CMK (cell line): ENCODE data around the gene DNASE1L2.

Source experiments
- DNase-seq: peaks from one replicate; pipeline ENCODE4 v3.0.0-alpha.2; 2010; ENCODE audit warnings: low read depth

Gene DNASE1L2, protein sequence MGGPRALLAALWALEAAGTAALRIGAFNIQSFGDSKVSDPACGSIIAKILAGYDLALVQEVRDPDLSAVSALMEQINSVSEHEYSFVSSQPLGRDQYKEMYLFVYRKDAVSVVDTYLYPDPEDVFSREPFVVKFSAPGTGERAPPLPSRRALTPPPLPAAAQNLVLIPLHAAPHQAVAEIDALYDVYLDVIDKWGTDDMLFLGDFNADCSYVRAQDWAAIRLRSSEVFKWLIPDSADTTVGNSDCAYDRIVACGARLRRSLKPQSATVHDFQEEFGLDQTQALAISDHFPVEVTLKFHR

DNA sequence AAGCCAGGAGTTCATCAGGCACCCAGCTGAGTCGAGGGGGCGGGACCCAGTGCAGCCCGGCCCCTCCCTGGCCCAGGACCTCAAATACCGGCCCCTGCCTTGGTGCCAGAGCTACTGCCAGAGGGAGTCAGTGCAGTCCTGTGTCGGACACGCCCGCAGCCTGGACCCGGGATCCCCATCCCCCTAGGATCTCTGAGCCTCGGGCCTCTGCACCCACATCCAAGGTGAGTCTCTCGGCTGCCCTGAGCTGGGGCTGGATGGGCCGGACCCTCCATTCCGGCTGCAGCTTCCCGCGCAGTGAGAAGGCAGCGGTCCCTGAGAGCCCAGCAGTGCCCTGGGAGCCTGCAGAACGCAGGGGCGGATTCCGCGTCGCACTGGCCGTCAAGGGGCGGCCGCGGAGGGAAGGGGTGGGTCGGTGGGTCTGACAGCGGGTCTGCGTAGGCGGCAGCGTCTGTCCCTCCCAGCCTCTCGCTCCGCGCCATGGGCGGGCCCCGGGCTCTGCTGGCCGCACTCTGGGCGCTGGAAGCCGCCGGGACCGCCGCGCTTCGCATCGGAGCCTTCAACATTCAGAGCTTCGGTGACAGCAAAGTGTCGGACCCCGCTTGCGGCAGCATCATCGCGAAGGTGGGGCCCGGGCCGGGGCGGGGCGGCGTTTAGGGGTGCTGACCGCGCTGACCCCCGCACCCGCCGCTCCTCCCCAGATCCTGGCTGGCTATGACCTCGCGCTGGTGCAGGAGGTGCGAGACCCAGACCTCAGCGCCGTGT, at the start of gene DNASE1L2:
Gene DNASE1L2 (plus strand): TSS at position 108 of the 765 bp plus-strand sequence. CDS start 373 bp downstream, at position 481.
- no peak for DNase-seq

- no peak for DNase-seq
These were observed 49.7 kb upstream of the DNASE1L2 start for GRCh38 chr16:2186505-2186904.

DNA sequence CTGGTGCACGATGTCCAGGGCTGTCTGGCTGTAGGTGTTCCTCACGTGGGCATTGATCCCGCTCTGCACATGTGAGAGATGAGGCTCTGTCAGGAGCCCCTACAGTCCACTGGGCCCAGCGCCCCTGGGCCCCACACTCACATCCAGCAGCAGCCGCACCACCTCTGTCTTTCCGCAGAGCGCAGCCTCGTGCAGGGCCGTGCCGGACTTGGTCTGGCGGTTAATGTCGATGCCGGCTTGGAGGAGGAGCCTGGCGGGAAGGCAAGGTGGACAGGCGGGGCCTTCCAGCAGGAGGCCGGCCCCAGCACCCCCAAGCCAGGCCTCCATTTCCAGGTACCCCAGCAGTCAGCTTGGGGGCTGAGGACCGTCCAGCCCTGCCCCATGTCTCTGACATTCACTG, 49.0 kb upstream of the DNASE1L2 start:
- no peak for DNase-seq

- no peak for DNase-seq
These were observed 47.8 kb upstream of the DNASE1L2 start for GRCh38 chr16:2188395-2188794.

DNA sequence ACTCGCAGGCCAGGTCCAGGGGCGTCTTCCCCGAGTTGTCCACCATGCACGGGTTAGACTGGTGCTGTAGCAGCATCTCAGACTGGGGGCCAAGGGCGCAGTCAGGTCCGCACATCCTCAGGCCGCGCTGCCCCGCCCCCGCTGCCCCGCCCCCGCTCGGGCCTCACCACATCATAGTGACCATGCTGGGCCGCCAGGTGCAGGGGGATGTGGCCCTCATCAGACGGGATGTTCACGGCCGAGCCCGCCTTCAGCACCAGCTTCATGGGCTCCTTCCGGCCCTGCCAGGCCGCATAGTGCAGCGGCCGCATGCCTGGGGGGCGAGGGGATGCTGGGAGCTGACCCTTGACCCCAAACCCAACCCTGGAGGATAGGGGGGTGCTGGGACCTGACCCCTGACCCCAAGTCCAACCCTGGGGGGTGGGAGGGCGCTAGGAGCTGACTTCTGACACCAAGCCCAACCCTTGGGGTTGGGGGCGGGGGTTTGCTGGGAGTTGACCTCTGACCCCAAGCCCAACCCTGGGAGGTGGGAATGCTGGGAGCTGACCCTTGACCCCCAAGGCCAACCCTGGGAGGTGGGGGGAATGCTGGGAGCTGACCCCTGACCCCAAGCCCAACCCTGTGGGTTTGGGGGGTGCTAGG, 46.9 kb upstream of the DNASE1L2 start:
- no peak for DNase-seq

DNA sequence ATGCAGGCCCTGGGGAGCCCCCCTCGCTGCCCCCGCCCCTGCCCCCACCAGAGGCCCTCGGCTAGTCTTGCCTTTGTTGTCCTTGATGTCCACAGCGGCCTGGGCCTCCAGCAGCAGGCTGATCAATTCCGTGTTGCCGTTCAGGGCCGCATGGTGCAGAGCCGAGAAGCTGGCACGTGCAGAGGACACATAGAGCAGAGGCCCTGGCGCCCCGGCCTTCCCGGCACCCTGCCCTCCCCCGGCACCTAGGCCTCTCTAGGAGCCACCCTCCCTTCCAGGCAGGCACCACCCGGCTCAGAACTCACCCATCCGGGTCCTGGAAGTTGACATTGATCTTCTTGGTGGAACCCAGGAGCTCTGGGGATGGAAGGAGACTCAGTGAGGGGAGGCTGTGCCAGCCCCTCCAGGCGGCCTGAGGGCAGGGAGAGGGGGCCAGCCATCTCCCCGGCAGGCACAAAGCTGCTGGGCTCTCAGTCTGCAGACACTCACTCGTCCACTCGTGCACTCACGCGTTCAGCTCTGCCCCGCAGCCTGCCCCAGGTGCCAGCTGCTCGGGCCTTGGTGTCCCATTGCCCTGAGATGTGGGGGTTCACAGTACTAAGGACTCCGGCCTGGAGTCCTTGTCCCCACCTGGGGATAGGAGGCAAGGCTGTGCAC, 46.1 kb upstream of the DNASE1L2 start:
- no peak for DNase-seq

- DNase-seq = no peak
These were observed 45.4 kb upstream of the DNASE1L2 start for GRCh38 chr16:2190659-2191445.

DNA sequence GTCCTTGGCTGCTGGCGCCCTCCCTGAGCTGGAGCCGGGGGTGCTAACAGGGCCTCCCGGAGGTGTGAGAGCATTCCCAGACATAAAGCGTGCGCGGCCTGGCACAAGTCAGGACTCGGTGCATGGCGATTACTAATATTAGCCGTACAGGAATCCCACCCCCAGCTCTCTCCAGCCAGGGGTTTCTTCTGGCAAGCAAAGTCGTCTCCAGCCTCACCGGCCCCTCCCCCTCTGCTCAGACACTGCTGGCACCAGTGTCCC, 44.9 kb upstream of the DNASE1L2 start:
- no peak for DNase-seq

- DNase-seq = no peak
These were observed 41.9 kb upstream of the DNASE1L2 start for GRCh38 chr16:2194166-2194834.

- DNase-seq = no peak
These were observed 41.4 kb upstream of the DNASE1L2 start for GRCh38 chr16:2194852-2195321.

GRCh38 chr16:2195322-2196161, 40.7 kb upstream of the DNASE1L2 start:
- DNase-seq = no peak

DNA sequence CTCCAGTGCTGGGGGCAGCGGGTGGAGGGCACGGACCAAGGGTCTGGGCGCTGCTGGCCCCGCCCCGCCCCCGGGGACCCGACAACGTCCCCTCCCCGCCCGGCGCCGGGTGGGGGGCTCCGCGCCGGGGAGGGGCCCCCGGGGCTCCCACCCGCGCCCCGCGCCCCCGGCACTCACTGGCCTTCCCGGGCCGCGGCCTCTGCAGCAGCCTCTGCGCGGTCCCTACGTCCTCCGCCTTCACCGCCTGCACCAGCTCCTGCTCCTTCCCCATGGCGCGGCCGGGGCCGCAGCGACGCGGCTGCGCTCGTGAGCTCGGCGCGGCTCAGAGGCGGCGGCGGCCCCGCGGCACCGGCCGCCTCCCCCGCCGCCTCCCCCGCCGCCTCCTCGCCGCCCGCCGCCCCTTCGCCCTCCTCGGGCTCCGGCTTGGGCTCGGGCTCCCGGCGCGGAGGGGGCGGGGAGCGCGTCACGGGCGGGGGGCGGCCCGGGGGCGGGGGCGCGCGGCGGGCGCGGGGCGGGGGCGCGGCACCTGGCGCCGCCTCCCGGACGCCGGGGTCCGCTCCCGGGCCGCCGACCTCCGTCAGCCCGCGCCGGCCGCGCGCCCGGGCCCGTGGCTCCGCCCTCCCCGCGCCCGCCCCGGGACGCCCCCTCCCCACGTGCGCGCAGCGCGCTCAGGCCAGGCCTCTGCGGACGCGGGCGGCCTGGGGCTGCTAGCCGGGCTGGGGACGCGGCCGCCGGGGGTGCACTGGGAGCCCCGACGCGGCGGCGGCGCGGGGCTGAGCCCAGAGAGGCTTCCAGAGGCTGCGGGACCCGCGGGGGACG, 39.9 kb upstream of the DNASE1L2 start, which contains the start of gene CASKIN1:
Gene CASKIN1 (minus strand): TSS at position 444 of the 819 bp plus-strand sequence. CDS start 173 bp downstream, at position 271.
- no peak for DNase-seq

DNA sequence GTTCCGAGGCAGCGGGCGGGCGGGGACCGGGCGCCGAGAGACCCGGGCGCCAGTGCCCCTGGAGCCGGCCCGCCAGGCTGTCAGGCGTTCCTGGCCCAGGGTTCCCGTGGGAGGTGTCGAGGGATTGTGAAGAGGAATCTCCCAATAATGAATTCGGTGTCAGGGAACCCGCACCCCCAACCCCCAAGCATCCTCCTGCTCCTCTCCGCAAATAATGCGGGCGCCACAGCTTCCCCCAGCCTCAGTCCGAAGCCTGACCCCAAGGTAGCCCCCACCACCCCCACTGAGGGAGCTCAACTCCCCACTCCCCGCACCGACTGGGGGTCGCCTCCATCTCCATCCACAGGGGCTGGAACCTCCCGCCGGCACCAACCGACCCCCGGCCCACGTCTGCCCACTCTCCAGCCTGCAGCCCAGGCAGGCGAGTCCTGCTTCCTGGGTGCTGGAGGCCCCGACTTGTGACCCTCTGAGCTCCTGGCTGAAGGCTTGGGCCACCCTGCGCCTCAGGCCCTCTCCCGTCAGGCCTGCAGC, 39.2 kb upstream of the DNASE1L2 start:
- DNase-seq = no peak

DNA sequence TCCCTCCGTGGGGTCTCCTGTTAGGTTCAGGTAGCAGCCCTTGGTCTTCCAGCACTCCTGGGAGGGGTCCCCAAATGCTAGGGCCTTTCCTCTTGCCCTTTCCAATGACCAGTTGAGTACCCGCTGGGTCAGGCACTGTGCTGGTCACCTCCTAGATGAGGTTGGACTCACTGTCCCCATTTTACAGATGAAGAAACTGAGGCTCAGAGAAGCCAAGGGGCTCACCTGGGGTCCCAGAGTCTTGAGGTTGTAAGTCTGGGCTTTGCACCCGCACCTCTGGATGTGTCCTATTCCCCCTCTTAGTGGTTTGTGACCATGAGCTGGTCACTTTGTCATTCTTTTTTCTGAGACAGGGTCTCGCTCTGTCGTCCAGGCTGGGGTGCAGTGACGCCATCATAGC, 38.5 kb upstream of the DNASE1L2 start:
- DNase-seq = no peak

DNA sequence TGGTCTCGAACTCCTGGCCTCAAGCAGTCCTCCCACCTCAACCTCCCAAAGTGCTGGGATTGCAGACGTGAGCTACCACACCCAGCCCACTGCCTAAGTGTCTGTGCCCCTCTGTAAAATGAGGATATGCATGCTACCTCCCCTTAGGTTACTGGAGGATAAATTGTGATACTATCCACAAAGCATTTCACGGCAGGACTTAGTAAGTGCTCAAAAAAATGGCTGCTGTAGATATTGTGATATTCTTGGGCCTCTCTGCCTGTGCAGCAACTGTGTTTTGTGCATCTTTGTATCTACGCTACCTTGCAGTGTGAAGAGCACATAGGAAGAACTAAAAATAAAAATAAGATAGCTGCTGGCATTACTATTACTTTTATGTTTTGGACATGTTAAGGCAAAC, 38.0 kb upstream of the DNASE1L2 start:
- no peak for DNase-seq

DNA sequence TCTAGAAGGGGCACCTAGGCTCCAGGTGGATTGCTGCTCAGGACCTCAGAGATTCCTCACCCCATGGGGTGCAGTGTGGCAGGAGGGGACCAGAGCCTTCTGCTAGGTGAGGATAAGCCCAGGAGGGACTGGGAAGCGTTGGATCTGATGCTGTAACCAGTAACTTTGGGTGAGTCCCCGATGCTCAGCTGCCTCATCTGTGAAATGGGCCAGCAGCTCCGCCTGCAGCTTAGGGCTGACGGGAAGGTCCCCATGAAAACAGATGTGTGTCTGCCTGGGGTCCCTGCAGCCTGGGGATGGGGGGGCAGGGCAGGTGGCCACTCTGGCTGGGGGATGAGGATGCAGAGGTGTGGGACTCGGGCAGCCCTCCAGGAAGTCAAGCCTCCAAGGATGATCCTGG, 37.1 kb upstream of the DNASE1L2 start:
- no peak for DNase-seq

DNA sequence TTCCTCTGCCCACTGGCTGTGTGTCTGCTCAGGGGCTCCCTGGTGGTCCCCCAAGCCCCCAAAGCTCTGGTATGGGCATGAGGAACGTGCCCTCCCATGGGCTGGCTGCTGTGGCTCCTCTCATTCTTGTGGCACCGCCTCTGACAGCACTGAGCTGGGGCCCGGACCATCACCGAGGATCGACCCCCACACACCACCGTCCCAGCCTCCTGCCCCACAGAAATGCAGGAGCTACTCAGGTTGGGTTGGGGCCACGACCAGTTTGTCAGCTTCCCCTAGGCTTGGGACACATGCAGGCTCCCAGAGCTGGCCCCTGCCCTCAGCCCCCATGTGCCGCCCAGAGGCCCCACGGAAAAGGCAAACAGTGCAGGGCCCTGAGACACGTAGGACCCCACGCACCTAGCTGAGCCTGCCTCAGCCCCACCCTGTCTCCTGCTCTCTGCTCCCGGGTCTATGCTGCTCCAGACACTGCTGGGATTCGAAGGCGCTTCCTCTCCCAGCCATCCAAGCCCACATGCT, 36.6 kb upstream of the DNASE1L2 start:
- DNase-seq = no peak

GRCh38 chr16:2200313-2200712, 35.9 kb upstream of the DNASE1L2 start:
- no peak for DNase-seq
